HG02610 (cell line): ENCODE data around the gene CBX1.
"Not testable (repeated sequence)": the region's sequence is repeated elsewhere in the genome, so short reads cannot be mapped to it uniquely, and the experiment has no call there.

Experiments used
- ATAC-seq: cut with Tn5 transposase; IDR thresholded peaks from one replicate; pipeline ENCODE4 v1.9.1; 2021; ENCODE audit warnings: mild to moderate bottlenecking, moderate library complexity; ENCODE audit not compliant: unreplicated experiment

CBX1 gene

GRCh38 chr17:48074322-48075081, 26.8 kb downstream of the CBX1 start:
- ATAC-seq = no peak

GRCh38 chr17:48073566-48074094, 27.6 kb downstream of the CBX1 start:
- not testable (repeated sequence) for ATAC-seq

GRCh38 chr17:48072811-48073210, 28.5 kb downstream of the CBX1 start:
- ATAC-seq = not testable (repeated sequence)

GRCh38 chr17:48071654-48072053, 29.6 kb downstream of the CBX1 start:
- ATAC-seq = no peak

GRCh38 chr17:48070195-48070594, 31.1 kb downstream of the CBX1 start:
- no peak for ATAC-seq

- ATAC-seq = no peak
Measured at GRCh38 chr17:48068491-48068961, 32.8 kb downstream of the CBX1 start.

- not testable (repeated sequence) for ATAC-seq
Measured at GRCh38 chr17:48067808-48068207, 33.5 kb downstream of the CBX1 start.

- ATAC-seq = no peak
Measured at GRCh38 chr17:48067245-48067644, 34.0 kb downstream of the CBX1 start.

- no peak for ATAC-seq
Measured at GRCh38 chr17:48066656-48067055, 34.6 kb downstream of the CBX1 start.

GRCh38 chr17:48066192-48066591, 35.1 kb downstream of the CBX1 start:
- no peak for ATAC-seq

- ATAC-seq = no peak
Measured at GRCh38 chr17:48064638-48065037, 36.6 kb downstream of the CBX1 start.

- no peak for ATAC-seq
Measured at GRCh38 chr17:48062273-48062672, 39.0 kb downstream of the CBX1 start.

GRCh38 chr17:48060249-48060648, 41.0 kb downstream of the CBX1 start:
- no peak for ATAC-seq

GRCh38 chr17:48059125-48059668, 42.1 kb downstream of the CBX1 start:
- no peak for ATAC-seq

- ATAC-seq = no peak
Measured at GRCh38 chr17:48058393-48059124, 42.7 kb downstream of the CBX1 start.

GRCh38 chr17:48057626-48058025, 43.7 kb downstream of the CBX1 start:
- ATAC-seq = no peak

- no peak for ATAC-seq
Measured at GRCh38 chr17:48056879-48057278, 44.4 kb downstream of the CBX1 start.

- ATAC-seq = no peak
Measured at GRCh38 chr17:48056246-48056745, 45.0 kb downstream of the CBX1 start.

GRCh38 chr17:48055531-48056245, 45.6 kb downstream of the CBX1 start:
- peak; percentile 67 for ATAC-seq

GRCh38 chr17:48054238-48055185, 46.8 kb downstream of the CBX1 start:
- ATAC-seq = no peak
